Heart right ventricle (tissue), 16 donors: ENCODE measurements around the gene ZBTB3. TPM values are rescaled to one million over a fixed set of nuclear protein-coding genes. Genes with fewer than 3 reads are reported as not detected.
"Not testable (repeated sequence)": the region's sequence is repeated elsewhere in the genome, so short reads cannot be mapped to it uniquely, and the experiment has no call there.

Source experiments
- ATAC-seq, 8 donors: fragments of 200-7000 bp; cut with Tn5 transposase; one replicate each; pipeline ENCODE4 v1.9.1; 2020; ENCODE audit warnings: mild to moderate bottlenecking in 8 of 8, moderate library complexity in 8 of 8, moderate number of reproducible peaks in 1 of 8
- DNase-seq, 2 donors: peaks; one replicate each; pipeline ENCODE4 v3.0.0-alpha.2; 2020
- H3K27ac ChIP-seq, 10 donors: fragments of 200-600 bp; sonication (generic) in 2 of 10; one replicate each; pipeline versions ENCODE4 v1.5.0 to v1.8.0; 2020 to 2022; ENCODE audit warnings: mild to moderate bottlenecking in 3 of 10
- H3K27me3 ChIP-seq, 7 donors: fragments of 200-600 bp; one replicate each; pipeline ENCODE4 v1.8.0; 2021 to 2022; ENCODE audit warnings: mild to moderate bottlenecking in 2 of 7
- H3K36me3 ChIP-seq, 9 donors: fragments of 200-600 bp; sonication (generic) in 1 of 9; one replicate each; pipeline versions ENCODE4 v1.5.0 to v1.8.0; 2020 to 2022; ENCODE audit warnings: mild to moderate bottlenecking in 2 of 9
- H3K4me1 ChIP-seq, 9 donors: fragments of 200-600 bp; sonication (generic) in 1 of 9; one replicate each; pipeline versions ENCODE4 v1.5.0 to v1.8.0; 2020 to 2022; ENCODE audit warnings: mild to moderate bottlenecking in 4 of 9
- H3K4me3 ChIP-seq, 10 donors: fragments of 200-600 bp; sonication (generic) in 2 of 10; one replicate each; pipeline versions ENCODE4 v1.5.0 to v1.8.0; 2020 to 2022; ENCODE audit warnings: mild to moderate bottlenecking in 7 of 10, moderate library complexity in 2 of 10
- H3K9me3 ChIP-seq, 11 donors: fragments of 200-600 bp in 10 of 11; sonication (generic) in 2 of 11; one replicate each; pipeline versions ENCODE4 v1.5.0 to v1.8.0; 2013 to 2022; ENCODE audit warnings: mild to moderate bottlenecking in 2 of 11, control low read depth in 1 of 11, moderate library complexity in 1 of 11
- WGBS, 2 donors: extraction: QIAGEN DNeasy Blood & Tissue Kit; methylation state at CpG; one replicate each; pipeline ENCODE4 v1.1.7; 2013; ENCODE audit warnings: inconsistent platforms in 1 of 2; 5-methylcytosine and 5-hydroxymethylcytosine counted together
- intact Hi-C, 10 donors: fragments of 100-400 bp; cut with DNase I; formaldehyde crosslinking; loops; one replicate each; pipeline versions ENCODE4 v1.11.1 to v1.14.2; 2022
- polyA plus RNA-seq, 2 donors: library from polyadenylated mRNA; stranded (reverse); fragments of 200-250 nt; gene quantifications; one replicate each; pipeline ENCODE4 v1.2.3, GENCODE V29; 2013
- total RNA-seq, 10 donors: library from RNA; stranded (reverse); fragmentation: NEBNext Ultra II Directional in 3 of 10; extraction: Animal tissue kit (Norgen Biotek cat#: 25700) in 3 of 10; gene quantifications; one replicate each; pipeline versions ENCODE4 v1.2.1 to v1.2.4, GENCODE V29; 2021 to 2023
- TF ChIP-seq, protein P1 (sequence below), 9 donors: fragments of 200-600 bp; sonication (generic) in 2 of 9; IDR thresholded peaks; one replicate each; pipeline versions ENCODE4 v1.5.0 to v1.8.0; 2021 to 2022; ENCODE audit warnings: antibody characterized with exemption in 9 of 9, mild to moderate bottlenecking in 5 of 9, moderate library complexity in 1 of 9
- donor health status: Arrhythmogenic right ventricular cardiomyopathy.
- donor health status: ischemic (EF 13 %, LVEDD 7.1; RV severe dilation, severe dysfunction).
- donor health status: healthy with polysubstance abuse.
- donor health status: DM: no; HTN: yes; CAD: no.
- donor health status: DM: no; HTN: no; CAD: no.
- donor health status: ischemic (EF 25% LVEDD 6.9; RV normal size, moderate dysfunction).
- donor health status: ischemic (EF 25% LVEDD 5.7; RV mildly dilated, moderate dysfunction).
- donor health status: healthy.
- donor health status: DM: yes; HTN: yes; CAD: no.
- donor health status: Ischemic cardiomyopathy.
- donor health status: ischemic (EF 35%, LVEDD 5.7; RV mildly dilated, moderate dysfunction).
- donor health status: nonischemic (EF 11% LVEDD 7.7; RV severe dilation, severe dysfunction).
- donor health status: DM: yes; HTN: yes; CAD: no.
- donor health status: PGD.
- donor health status: ischemic (EF 29% LVEDD 5.4; RV normal size, mild dysfunction).
- donor health status: nonischemic (EF 23%, LVEDD 6.1; RV moderate dilation, normal function).

The ZBTB3 gene
- total and polyA plus RNA-seq, 12 donors, result 2.2 to 14.9 (median 9.5) TPM

DNA sequence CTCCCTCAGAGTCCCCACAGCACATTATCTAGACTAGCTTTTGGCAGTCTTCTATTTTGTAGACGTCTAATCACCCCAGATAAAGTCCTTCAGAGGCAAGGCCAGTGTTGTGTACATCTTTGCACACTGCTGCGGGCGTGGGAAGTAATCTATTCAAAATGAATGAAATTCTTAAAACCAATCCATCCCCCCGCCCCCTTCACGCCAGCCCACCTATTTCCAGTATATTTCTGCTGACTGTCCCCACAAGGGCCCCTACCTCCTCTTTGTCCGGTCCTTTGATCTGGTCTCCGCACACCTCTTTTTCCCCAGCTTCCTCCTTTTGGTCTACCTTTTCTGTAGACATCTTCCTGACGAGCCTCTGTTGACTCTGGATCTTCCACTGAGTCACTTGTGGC lies 47.1 kb downstream of the ZBTB3 start:
- peaks cover 23 to 61% (median 40%) of the 10 kb centered on the region in 9 donors for H3K4me1 ChIP-seq
- WGBS, 2 donors, result 76 to 81% methylated on average over 8 of the region's 8 CpGs
- intact Hi-C loops, result loop anchor here in 3 of 10 donors (5.0 kb wide), 3 partner anchors 35 to 135 kb away; partner anchors contain the start of genes LBHD1 (in 2 of the 3), UQCC3 (in 2 of the 3), C11orf98 (in 1 of the 3) and CSKMT (in 1 of the 3)
- DNase-seq (no peak), ATAC-seq (no peak)
- no peaks in the 10 kb centered on the region for H3K9me3 ChIP-seq
- H3K27ac ChIP-seq, result peak overlapping the region; percentile 63 to 91 (median 81)
- peaks cover 0 to 26% (median 0%) of the 10 kb centered on the region in 9 donors for H3K36me3 ChIP-seq
- no peaks in the 10 kb centered on the region for H3K27me3 ChIP-seq
- TF ChIP-seq, protein P1, sequence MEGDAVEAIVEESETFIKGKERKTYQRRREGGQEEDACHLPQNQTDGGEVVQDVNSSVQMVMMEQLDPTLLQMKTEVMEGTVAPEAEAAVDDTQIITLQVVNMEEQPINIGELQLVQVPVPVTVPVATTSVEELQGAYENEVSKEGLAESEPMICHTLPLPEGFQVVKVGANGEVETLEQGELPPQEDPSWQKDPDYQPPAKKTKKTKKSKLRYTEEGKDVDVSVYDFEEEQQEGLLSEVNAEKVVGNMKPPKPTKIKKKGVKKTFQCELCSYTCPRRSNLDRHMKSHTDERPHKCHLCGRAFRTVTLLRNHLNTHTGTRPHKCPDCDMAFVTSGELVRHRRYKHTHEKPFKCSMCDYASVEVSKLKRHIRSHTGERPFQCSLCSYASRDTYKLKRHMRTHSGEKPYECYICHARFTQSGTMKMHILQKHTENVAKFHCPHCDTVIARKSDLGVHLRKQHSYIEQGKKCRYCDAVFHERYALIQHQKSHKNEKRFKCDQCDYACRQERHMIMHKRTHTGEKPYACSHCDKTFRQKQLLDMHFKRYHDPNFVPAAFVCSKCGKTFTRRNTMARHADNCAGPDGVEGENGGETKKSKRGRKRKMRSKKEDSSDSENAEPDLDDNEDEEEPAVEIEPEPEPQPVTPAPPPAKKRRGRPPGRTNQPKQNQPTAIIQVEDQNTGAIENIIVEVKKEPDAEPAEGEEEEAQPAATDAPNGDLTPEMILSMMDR (IDR thresholded peaks at IDR 0.05), result no peak
- H3K4me3 ChIP-seq, result peak overlapping the region; percentile 42 to 90 (median 72)

DNA sequence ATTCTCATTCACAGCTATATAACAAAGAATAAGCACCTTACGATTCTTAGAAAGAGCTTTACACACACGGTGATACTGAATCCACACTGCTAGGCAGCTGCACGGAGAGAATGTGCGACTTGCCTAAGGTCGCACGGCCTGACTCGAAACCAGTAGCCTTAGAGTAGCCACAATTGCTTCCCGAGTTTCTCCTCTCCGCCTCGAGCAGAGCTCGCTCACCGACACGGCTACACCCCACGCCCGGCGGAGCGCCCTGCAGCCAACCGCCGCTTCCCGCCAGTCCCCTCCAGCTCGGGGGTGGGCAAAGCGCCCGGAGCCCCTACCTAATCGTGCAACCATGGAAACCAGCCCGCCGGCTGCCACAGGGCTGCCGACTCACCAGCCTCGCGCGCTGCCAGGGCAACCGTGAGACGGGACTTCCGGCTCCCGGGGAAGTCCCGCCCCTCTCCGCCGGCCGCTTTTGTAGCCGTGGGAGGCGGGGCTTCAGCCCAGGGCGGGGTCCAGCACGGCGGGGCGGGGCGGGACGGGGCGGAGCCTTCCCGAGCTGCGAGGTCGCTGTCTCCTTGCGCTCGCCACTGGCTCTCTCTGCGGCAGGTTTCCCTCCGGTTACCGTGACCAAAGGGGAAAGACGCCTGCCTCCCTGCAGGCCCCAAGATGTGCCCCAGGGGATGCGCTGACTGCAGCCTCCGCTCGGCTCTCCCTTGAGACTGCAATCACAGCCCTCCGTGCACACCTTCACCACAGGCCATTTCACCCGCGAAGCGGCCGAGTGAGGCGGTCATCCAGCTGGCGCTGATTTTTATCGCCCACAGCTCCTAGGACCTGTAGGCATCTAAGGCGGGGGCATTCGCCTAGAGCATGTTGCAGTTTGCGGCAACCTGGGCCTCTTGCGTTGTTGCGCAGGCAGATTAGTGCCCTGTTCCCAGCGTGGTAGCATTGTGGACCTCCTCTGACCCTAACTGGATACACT lies 47.8 kb downstream of the ZBTB3 start:
- TF ChIP-seq, protein P1 (IDR thresholded peaks at IDR 0.05), result no peak
- 3 to 4% methylated on average over 70 to 73 of the region's 73 CpGs for WGBS, 2 donors
- H3K4me3 ChIP-seq, result peak overlapping the region; percentile 42 to 90 (median 72)
- H3K27me3 ChIP-seq, result no peaks in the 10 kb centered on the region
- peaks cover 23 to 61% (median 40%) of the 10 kb centered on the region in 9 donors for H3K4me1 ChIP-seq
- peaks cover 0 to 25% (median 7%) of the 10 kb centered on the region in 9 donors for H3K36me3 ChIP-seq
- ATAC-seq (peak; percentile 85 to 90 (median 88)), DNase-seq (peak; percentile 93 to 96)
- no peaks in the 10 kb centered on the region for H3K9me3 ChIP-seq
- H3K27ac ChIP-seq, result peak overlapping the region; percentile 63 to 91 (median 81)
- intact Hi-C loops, result loop anchor here in 3 of 10 donors (5.0 kb wide), 3 partner anchors 34 to 136 kb away; partner anchors contain the start of genes LBHD1 (in 2 of the 3), UQCC3 (in 2 of the 3), C11orf98 (in 1 of the 3) and CSKMT (in 1 of the 3)

DNA sequence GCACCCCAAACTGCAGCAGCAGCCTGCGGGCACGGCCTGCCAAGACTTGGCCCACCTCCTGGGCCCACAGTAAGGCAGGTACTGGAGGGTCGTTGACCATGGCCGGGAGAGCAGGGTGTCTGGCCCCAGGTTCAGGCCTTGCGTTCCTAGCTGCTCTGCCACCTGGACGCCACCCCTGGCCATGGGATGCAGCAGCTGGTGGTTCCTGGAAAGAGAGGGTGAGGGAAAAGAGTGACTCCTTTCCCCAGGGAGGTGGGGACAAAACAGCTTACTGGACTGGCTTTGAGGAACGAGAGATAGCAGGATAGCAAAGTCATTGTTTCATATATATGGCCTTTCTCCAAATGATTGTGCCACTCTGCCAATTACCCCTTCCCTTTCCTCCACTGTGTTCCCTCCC lies 48.5 kb downstream of the ZBTB3 start:
- Histone ChIP-seq H3K9me3 (no peaks in the 10 kb centered on the region), H3K4me1 (peaks cover 23 to 57% (median 39%) of the 10 kb centered on the region in 9 donors), H3K27me3 (no peaks in the 10 kb centered on the region), H3K4me3 (peak overlapping the region in 9 of 10 donors; percentile 55 to 90 (median 73)), H3K36me3 (peaks cover 0 to 25% (median 11%) of the 10 kb centered on the region in 9 donors), H3K27ac (peak overlapping the region in 9 of 10 donors; percentile 70 to 91 (median 84))
- TF ChIP-seq, protein P1 (IDR thresholded peaks at IDR 0.05), result no peak
- no peak for DNase-seq
- intact Hi-C loops, result loop anchor here in 3 of 10 donors (5.0 kb wide), 3 partner anchors 33 to 137 kb away; partner anchors contain the start of genes LBHD1 (in 2 of the 3), UQCC3 (in 2 of the 3), C11orf98 (in 1 of the 3) and CSKMT (in 1 of the 3)
- ATAC-seq, result no peak
- WGBS, 2 donors, result 51 to 62% methylated on average over 7 of the region's 7 CpGs

- H3K27me3 ChIP-seq, H3K9me3 ChIP-seq, ATAC-seq, DNase-seq, intact Hi-C loops, H3K4me3 ChIP-seq, H3K27ac ChIP-seq: not testable (repeated sequence)
- Histone ChIP-seq H3K36me3 (peaks cover 0 to 35% (median 11%) of the 10 kb centered on the region in 9 donors), H3K4me1 (peaks cover 17 to 47% (median 30%) of the 10 kb centered on the region in 9 donors)
- WGBS, 2 donors, result 81 to 98% methylated on average over 4 of the region's 4 CpGs
These were observed 50.0 kb downstream of the ZBTB3 start for GRCh38 chr11:62703921-62704320.
